Measurements from ENCODE around the gene PRUNE2. TPM values are rescaled to one million over a fixed set of nuclear protein-coding genes. Genes with fewer than 3 reads are reported as not detected.
A peak's percentile ranks its signal among the peaks of the same experiment; 100 is the strongest.

PRUNE2 gene
- total RNA-seq, 1 donor from 2014 or later, result 1.9 TPM

DNA sequence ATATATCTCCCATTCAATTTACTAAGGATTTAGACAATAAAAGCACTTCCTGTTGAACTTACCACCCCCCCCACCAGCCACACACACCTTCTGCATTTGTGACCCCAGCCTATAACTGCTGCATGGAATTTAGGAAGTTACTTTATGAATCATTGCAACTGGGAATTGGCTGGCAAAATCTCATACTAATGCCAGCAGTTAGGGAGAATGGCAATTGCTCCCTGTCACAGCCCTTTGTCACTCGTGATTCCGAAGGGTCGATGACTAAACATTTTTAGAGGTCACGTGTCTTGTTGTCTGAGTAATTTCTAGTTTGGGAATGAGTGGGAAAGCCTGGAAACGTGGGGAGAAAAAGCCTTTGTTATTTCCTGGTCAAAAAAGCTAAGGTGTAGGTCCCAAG is 188.3 kb downstream of the PRUNE2 start:
- ATAC-seq (no peak), DNase-seq (ENCODE audit: missing footprints) (no peak)
- intact Hi-C loops (cut with DNase I), result no loop called here

GRCh38 chr9:76717176-76717575 is 188.7 kb downstream of the PRUNE2 start:
- no peak for DNase-seq (ENCODE audit: missing footprints)
- intact Hi-C loops (cut with DNase I), result no loop called here
- no peak for ATAC-seq

- DNase-seq (ENCODE audit: missing footprints), result no peak
- intact Hi-C loops (cut with DNase I), result no loop called here
- ATAC-seq, result no peak
Measured at GRCh38 chr9:76716085-76716672, 189.7 kb downstream of the PRUNE2 start.

- DNase-seq (ENCODE audit: missing footprints), result no peak
- intact Hi-C loops (cut with DNase I), result no loop called here
- ATAC-seq, result no peak
Measured at GRCh38 chr9:76713381-76713780, 192.5 kb downstream of the PRUNE2 start.

- intact Hi-C loops (cut with DNase I), result no loop called here
- no peak for DNase-seq (ENCODE audit: missing footprints)
- no peak for ATAC-seq
Measured at GRCh38 chr9:76709020-76709419, 196.9 kb downstream of the PRUNE2 start.

GRCh38 chr9:76707510-76707909 is 198.4 kb downstream of the PRUNE2 start:
- DNase-seq (ENCODE audit: missing footprints) (no peak), ATAC-seq (no peak)
- intact Hi-C loops (cut with DNase I), result no loop called here

GRCh38 chr9:76704593-76705204 is 201.2 kb downstream of the PRUNE2 start:
- intact Hi-C loops (cut with DNase I), result loop anchor here (1.0 to 5.0 kb wide), 2 partner anchors 42 to 256 kb away; no protein-coding TSS in a partner anchor
- peak; percentile 26 for ATAC-seq
- DNase-seq (ENCODE audit: missing footprints), result no peak

DNA sequence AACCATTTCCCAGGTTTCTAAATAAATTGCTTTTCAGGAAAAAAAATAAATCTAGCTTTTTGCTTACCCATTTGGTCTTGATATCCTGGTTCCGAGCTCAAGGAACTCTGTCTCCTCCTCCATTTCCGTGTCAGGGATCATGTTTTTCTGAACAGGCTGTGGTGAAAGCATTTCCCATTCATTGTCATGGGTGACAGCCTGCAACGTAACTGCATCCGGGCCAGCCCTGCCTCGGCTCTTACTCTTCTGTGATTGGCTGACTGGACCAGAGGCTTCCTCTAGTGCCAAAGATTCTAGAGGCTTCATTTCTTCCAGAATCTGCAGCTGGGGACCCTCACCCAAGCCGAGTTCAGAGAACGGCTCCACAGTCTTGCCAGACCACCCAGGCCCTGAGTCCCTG is 202.6 kb downstream of the PRUNE2 start:
- peak; percentile 76 for DNase-seq (ENCODE audit: missing footprints)

DNA sequence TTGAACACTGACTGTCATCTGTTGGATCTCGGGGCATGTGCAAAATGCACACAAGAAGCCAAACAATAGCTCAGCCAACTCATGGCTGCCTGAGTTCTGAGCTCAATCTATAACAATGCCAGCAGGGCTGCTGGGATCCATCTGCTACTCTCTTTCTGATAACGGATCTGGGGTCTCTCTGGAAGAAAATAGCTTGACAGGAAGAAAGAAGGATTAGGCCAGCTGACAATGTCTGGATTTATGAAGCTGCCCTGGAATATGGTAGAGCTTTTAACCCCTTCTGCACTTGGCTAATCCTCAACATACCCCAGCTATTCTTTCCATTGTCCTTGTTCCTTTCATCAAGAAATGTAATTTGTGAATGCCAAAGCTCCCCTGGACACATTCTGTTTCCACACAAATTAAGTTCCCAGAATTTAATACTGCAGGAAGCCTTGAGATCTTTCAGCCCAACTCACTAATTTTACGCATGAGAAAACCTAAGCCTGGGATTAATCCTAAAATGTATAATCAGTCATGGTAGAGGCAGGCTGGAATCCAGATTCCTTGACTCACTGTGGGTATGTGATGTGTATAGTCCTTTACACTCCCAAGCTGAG is 204.4 kb downstream of the PRUNE2 start:
- ATAC-seq (no peak), DNase-seq (ENCODE audit: missing footprints) (no peak)
- intact Hi-C loops (cut with DNase I), result loop anchor here (5.0 kb wide), 1 partner anchor 39 kb away; no protein-coding TSS in a partner anchor

More for the DNA sequence above, 202.6 kb downstream of the PRUNE2 start:
- intact Hi-C loops (cut with DNase I), result loop anchor here (5.0 kb wide), 1 partner anchor 41 kb away; no protein-coding TSS in a partner anchor
- no peak for ATAC-seq

DNA sequence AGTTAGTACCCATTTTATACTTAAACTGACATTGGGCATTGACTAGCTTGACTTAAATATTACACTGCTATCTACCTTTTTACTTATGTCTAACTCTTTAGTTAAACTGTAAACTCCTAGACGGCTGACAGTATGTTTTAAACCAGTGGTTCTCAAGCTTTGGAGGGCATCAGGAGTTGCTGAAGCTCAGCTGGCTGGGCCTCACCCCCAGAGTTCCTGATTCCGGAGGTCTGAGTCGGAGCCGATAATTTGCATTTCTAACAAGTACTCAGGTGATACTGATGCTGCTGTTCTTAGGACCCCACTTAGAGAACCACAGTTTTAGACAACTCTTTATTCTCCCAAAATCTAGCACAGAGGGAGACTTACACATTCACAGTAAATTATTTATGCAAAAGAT is 205.0 kb downstream of the PRUNE2 start:
- no peak for DNase-seq (ENCODE audit: missing footprints)
- intact Hi-C loops (cut with DNase I), result loop anchor here (5.0 kb wide), 1 partner anchor 39 kb away; no protein-coding TSS in a partner anchor
- no peak for ATAC-seq

DNA sequence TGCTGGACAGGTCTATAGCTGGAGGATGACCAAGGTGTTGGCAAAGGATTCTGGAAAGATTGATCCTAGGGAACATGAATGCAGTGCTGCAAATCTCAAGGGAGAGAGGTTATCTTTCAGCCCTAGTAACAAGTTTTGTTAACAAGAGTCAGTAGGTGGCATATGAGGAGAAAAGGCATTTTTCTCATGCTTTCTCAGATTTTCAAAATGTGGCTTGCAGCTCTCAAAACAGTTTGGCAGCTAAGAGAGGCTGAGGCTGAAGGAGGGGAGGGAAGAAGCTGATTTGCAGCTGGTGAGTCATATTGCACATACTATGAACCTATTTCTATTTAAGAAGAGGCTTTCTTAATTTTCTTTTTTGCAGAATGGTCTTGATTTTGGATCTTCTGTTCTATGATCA is 205.9 kb downstream of the PRUNE2 start:
- DNase-seq (ENCODE audit: missing footprints) (no peak), ATAC-seq (no peak)
- intact Hi-C loops (cut with DNase I), result loop anchor here (5.0 kb wide), 1 partner anchor 38 kb away; no protein-coding TSS in a partner anchor

GRCh38 chr9:76697554-76697953 is 208.4 kb downstream of the PRUNE2 start:
- DNase-seq (ENCODE audit: missing footprints) (no peak), ATAC-seq (no peak)
- intact Hi-C loops (cut with DNase I), result no loop called here

- ATAC-seq (no peak), DNase-seq (ENCODE audit: missing footprints) (no peak)
Measured at GRCh38 chr9:76697081-76697480, 208.8 kb downstream of the PRUNE2 start.

GRCh38 chr9:76693912-76694311 is 212.0 kb downstream of the PRUNE2 start:
- no peak for ATAC-seq
- intact Hi-C loops (cut with DNase I), result no loop called here
- DNase-seq (ENCODE audit: missing footprints), result no peak

More at GRCh38 chr9:76697081-76697480, 208.8 kb downstream of the PRUNE2 start:
- intact Hi-C loops (cut with DNase I), result no loop called here

- DNase-seq (ENCODE audit: missing footprints) (no peak), ATAC-seq (no peak)
- intact Hi-C loops (cut with DNase I), result no loop called here
Measured at GRCh38 chr9:76692458-76693129, 213.3 kb downstream of the PRUNE2 start.

DNA sequence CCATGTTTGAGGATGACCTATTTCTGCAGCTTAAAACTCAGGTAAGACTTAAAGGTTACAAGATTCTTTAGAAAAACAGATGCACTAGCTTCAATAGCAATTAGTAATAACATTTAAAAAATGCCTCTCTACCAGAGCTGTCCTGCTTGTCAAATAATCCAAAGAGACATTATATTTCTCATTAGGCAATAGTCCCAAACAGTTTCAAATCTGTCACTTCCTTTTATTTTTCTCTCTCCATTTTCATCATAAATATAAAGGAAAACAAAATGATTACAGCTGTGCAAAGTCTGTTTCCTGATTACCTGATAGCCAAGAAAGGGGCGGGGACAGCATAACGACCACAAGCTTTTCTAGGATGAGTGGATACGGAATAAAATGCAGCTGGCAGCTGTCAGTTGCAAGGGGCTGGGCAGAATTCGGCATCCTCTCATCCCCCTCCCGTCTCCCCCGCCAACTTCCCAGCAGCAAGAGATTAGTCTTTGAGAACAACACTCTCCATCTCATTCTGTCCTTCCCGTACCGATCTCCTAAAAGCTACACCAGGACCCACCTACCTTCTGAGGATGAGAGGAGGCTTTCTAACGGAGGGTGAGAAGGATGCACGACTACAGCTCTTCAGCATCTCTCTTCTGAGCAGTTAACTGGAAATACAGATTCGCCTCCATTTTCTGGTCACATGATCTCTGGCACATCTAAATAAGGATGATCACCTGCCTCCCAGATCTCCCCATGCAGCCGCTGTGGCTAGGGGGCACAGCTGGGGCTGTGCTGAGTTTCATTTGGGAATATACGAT is 214.2 kb downstream of the PRUNE2 start:
- ATAC-seq (no peak), DNase-seq (ENCODE audit: missing footprints) (no peak)
- intact Hi-C loops (cut with DNase I), result no loop called here

DNA sequence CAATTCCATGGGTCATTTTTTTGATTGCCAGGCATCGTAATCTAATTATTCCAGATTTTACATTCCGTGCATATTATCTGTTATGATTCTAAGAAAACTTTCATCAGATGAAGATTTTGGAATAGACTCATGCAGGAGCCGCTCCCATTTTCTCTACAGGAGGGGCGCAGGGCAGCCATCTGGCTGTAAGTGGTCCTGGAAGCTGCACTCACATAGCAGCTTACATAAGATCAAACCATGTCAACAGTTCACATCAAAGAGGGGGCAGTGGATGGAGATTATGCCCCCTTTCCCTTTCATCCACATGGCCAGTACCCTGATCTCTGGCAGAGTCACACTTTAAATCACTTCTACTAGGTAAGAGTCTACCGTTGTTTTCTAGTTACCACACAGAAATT is 214.9 kb downstream of the PRUNE2 start:
- no peak for ATAC-seq
- no peak for DNase-seq (ENCODE audit: missing footprints)
- intact Hi-C loops (cut with DNase I), result no loop called here

GRCh38 chr9:76690246-76690972 is 215.5 kb downstream of the PRUNE2 start:
- ATAC-seq, result no peak
- intact Hi-C loops (cut with DNase I), result no loop called here

More at GRCh38 chr9:76690246-76690972, 215.5 kb downstream of the PRUNE2 start:
- no peak for DNase-seq (ENCODE audit: missing footprints)
